Thymus (tissue), 11 donors: Measurements from ENCODE around the gene LAMP2. TPM values are rescaled to one million over a fixed set of nuclear protein-coding genes. Genes with fewer than 3 reads are reported as not detected.

ENCODE experiments used
- DNase-seq, 9 donors: peaks; one replicate each; pipeline ENCODE4 v3.0.0-alpha.2; 2013; ENCODE audit warnings: low spot score in 9 of 9, low read depth in 6 of 9, missing footprints in 1 of 9
- H3K27ac ChIP-seq, 2 donors: one replicate each; pipeline ENCODE4 v1.5.1; 2013; ENCODE audit warnings: control low read depth in 1 of 2, low read depth in 1 of 2, low read length in 1 of 2, mild to moderate bottlenecking in 1 of 2, moderate library complexity in 1 of 2
- H3K27me3 ChIP-seq, 2 donors: one replicate each; pipeline ENCODE4 v1.5.1; 2013; ENCODE audit warnings: low read length in 1 of 2; ENCODE audit not compliant: control insufficient read depth in 2 of 2, insufficient read depth in 1 of 2
- H3K36me3 ChIP-seq, 2 donors: one replicate each; pipeline ENCODE4 v1.5.1; 2013; ENCODE audit warnings: low read length in 1 of 2, mild to moderate bottlenecking in 1 of 2, moderate library complexity in 1 of 2; ENCODE audit not compliant: control insufficient read depth in 2 of 2, insufficient read depth in 2 of 2
- H3K4me1 ChIP-seq, 2 donors: one replicate each; pipeline ENCODE4 v1.5.1; 2013; ENCODE audit warnings: low read length in 2 of 2; ENCODE audit not compliant: control insufficient read depth in 2 of 2, insufficient read depth in 2 of 2
- H3K4me3 ChIP-seq, 2 donors: one replicate each; pipeline ENCODE4 v1.5.1; 2013; ENCODE audit warnings: low read length in 2 of 2, control low read depth in 1 of 2, mild to moderate bottlenecking in 1 of 2
- H3K9me3 ChIP-seq, 2 donors: one replicate each; pipeline ENCODE4 v1.5.1; 2013; ENCODE audit warnings: low read length in 1 of 2, mild to moderate bottlenecking in 1 of 2; ENCODE audit not compliant: control insufficient read depth in 2 of 2, insufficient read depth in 1 of 2
- WGBS: extraction: QIAGEN DNeasy Blood & Tissue Kit; methylation state at CpG from one replicate; pipeline ENCODE4 v1.1.7; 2013; 5-methylcytosine and 5-hydroxymethylcytosine counted together
- polyA plus RNA-seq: library from polyadenylated mRNA; stranded (reverse); fragments of 200-250 nt; gene quantifications from one replicate; pipeline ENCODE4 v1.2.3, GENCODE V29; 2013
- total RNA-seq: library from RNA; stranded (reverse); fragments of 120-200 nt; gene quantifications from one replicate; pipeline ENCODE4 v1.2.4, GENCODE V29; 2013
- donor health status: healthy.

LAMP2 gene
- total and polyA plus RNA-seq, 2 donors, result 59.9 to 77.8 TPM

DNA sequence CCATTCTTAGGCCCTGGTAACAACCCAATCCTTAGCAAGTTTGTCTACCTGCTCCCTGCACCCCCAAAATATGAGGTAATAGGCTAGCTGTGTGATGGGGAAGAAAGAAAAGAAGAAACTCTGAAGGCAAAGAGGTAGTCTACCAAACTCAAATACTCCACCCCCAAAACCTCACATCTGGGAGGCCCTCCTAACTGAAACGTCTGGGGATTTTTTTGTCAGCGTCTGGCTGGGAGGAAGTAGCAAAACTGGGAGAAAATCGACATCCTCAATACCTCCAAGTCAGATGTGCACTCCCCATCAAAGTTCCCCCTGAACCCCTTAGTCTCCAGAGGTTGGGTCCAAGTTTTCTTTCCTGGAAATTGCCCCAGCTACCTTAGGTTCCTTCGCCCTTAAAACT, 1.0 kb downstream of the LAMP2 start:
- H3K27me3 ChIP-seq, result no peaks in the 10 kb centered on the region
- no peaks in the 10 kb centered on the region for H3K36me3 ChIP-seq
- H3K9me3 ChIP-seq, result no peaks in the 10 kb centered on the region
- H3K4me1 ChIP-seq, result peaks cover 0 to 7% of the 10 kb centered on the region in 2 donors
- DNase-seq, result peak in 1 of 9 donors; percentile 41
- WGBS, result 1% methylated on average over 4 of the region's 4 CpGs
- peak overlapping the region; percentile 86 for H3K27ac ChIP-seq
- H3K4me3 ChIP-seq, result peak overlapping the region; percentile 77 to 91

DNA sequence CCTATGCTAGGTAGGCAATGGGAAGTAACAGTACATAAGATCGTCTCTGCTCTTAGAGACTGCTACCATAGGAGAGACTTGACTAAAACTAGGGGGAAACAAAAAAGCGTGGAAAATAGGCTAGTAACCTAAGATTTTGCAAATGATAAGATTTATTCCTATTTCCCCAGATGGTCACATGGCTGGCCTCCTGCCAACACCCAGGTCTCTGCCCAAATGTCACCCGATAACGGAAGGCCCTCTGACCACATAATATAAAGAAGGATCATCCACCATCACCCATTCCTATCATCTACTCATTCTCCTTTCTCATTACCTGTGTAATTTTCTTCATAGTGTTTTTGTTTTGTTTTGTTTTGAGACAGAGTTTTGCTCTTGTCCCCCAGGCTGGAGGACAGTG, 4.7 kb downstream of the LAMP2 start:
- no peaks in the 10 kb centered on the region for H3K36me3 ChIP-seq
- H3K27ac ChIP-seq, result no peak overlapping the region
- no peaks in the 10 kb centered on the region for H3K9me3 ChIP-seq
- no peak for DNase-seq
- no peak overlapping the region for H3K4me3 ChIP-seq
- no peaks in the 10 kb centered on the region for H3K27me3 ChIP-seq
- H3K4me1 ChIP-seq, result peaks cover under 1 to 12% of the 10 kb centered on the region in 2 donors
- 47% methylated on average over 4 of the region's 4 CpGs for WGBS

DNA sequence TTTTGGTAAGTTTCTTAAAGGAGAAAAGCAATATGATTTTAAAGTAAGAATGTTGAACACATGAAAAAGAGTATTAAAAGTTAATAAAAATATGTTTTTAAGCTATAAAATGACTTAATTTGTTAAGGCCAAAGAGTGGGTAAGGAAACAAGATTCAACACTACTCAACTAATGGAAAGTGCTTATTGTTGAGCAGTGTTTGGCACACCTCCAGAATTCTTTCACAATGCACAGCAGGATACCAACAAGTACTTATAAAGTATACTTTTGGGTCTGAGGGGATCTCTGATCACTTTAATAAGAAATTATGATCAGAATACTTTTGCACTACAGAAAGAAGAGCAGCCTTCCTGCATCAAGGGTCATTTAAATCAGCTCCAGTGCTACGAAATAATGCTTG, 5.9 kb downstream of the LAMP2 start:
- Histone ChIP-seq H3K9me3 (no peaks in the 10 kb centered on the region), H3K4me1 (peaks cover 5 to 20% of the 10 kb centered on the region in 2 donors), H3K27ac (no peak overlapping the region), H3K4me3 (no peak overlapping the region), H3K27me3 (no peaks in the 10 kb centered on the region), H3K36me3 (no peaks in the 10 kb centered on the region)
- DNase-seq, result no peak
- WGBS, result 85% methylated on average over 1 of the region's 1 CpG

DNA sequence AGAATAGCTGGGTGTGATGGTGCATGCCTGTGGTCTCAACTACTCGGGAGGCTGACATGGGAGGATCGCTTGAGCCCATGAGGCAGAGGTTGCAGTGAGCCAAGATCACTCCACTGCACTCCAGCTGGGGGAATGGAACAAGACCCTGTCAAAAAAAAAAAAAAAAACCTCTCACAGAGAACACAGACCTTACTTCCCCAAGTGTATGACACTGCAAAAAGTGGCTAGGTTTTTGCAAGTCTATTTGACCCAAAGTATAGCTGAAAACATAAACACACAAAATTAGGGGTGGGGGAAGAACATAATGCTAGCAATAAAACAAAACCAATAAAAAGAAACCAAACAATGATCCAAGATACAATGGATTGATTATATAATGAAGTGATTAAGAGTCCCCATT, 6.7 kb downstream of the LAMP2 start:
- peaks cover 7 to 24% of the 10 kb centered on the region in 2 donors for H3K4me1 ChIP-seq
- H3K27me3 ChIP-seq, result no peaks in the 10 kb centered on the region
- 18% methylated on average over 2 of the region's 2 CpGs for WGBS
- no peaks in the 10 kb centered on the region for H3K9me3 ChIP-seq
- no peak for DNase-seq
- H3K4me3 ChIP-seq, result no peak overlapping the region
- H3K36me3 ChIP-seq, result no peaks in the 10 kb centered on the region
- H3K27ac ChIP-seq, result no peak overlapping the region

GRCh38 chrX:120459309-120459708, 9.8 kb downstream of the LAMP2 start:
- no peaks in the 10 kb centered on the region for H3K27me3 ChIP-seq
- peak overlapping the region in 1 of 2 donors; percentile 85 for H3K27ac ChIP-seq
- no peak for DNase-seq
- H3K4me1 ChIP-seq, result peaks cover 7 to 29% of the 10 kb centered on the region in 2 donors
- no peak overlapping the region for H3K4me3 ChIP-seq
- no peaks in the 10 kb centered on the region for H3K36me3 ChIP-seq
- no peaks in the 10 kb centered on the region for H3K9me3 ChIP-seq

GRCh38 chrX:120457766-120458180, 11.3 kb downstream of the LAMP2 start:
- 4% methylated on average over 2 of the region's 2 CpGs for WGBS
- Histone ChIP-seq H3K9me3 (no peaks in the 10 kb centered on the region), H3K4me3 (peak overlapping the region in 1 of 2 donors; percentile 11), H3K27me3 (no peaks in the 10 kb centered on the region), H3K4me1 (peaks cover 7 to 30% of the 10 kb centered on the region in 2 donors), H3K27ac (peak overlapping the region in 1 of 2 donors; percentile 85), H3K36me3 (no peaks in the 10 kb centered on the region)
- DNase-seq, result peak in 3 of 9 donors; percentile 31 to 60 (median 35)

- Histone ChIP-seq H3K4me1 (peaks cover 7 to 28% of the 10 kb centered on the region in 2 donors), H3K4me3 (peak overlapping the region in 1 of 2 donors; percentile 11), H3K36me3 (peaks cover 0 to 2% of the 10 kb centered on the region in 2 donors), H3K27me3 (no peaks in the 10 kb centered on the region), H3K9me3 (no peaks in the 10 kb centered on the region), H3K27ac (peak overlapping the region in 1 of 2 donors; percentile 85)
- 3% methylated on average over 4 of the region's 4 CpGs for WGBS
- peak in 5 of 9 donors; percentile 39 to 78 (median 46) for DNase-seq
These were observed 12.1 kb downstream of the LAMP2 start for GRCh38 chrX:120456973-120457372.

DNA sequence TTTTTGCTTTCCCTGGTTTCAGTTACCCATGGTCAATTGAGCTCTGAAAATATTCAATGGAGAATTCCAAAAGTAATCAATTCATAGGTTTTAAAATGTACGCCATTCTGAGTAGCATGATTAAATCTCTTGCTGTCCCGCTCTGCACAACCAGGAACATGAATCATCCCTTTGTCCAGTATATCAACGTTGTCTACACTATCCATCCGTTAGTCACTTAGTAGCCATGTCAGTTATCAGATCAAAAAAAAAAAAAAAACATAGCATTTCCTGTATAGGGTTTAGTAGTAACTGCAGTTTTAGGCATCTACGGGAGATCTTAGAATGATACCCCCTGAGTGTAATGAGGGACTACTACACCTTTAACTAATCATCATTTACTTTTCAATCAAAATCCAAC, 15.1 kb downstream of the LAMP2 start:
- Histone ChIP-seq H3K27ac (no peak overlapping the region), H3K4me1 (peaks cover 2 to 21% of the 10 kb centered on the region in 2 donors), H3K27me3 (no peaks in the 10 kb centered on the region), H3K9me3 (no peaks in the 10 kb centered on the region), H3K36me3 (peaks cover 0 to 3% of the 10 kb centered on the region in 2 donors), H3K4me3 (no peak overlapping the region)
- DNase-seq, result no peak
- WGBS, result 44% methylated on average over 5 of the region's 5 CpGs

- Histone ChIP-seq H3K27ac (no peak overlapping the region), H3K4me3 (no peak overlapping the region), H3K27me3 (no peaks in the 10 kb centered on the region), H3K36me3 (peaks cover 0 to 11% of the 10 kb centered on the region in 2 donors), H3K4me1 (peaks cover 0 to 13% of the 10 kb centered on the region in 2 donors), H3K9me3 (no peaks in the 10 kb centered on the region)
- WGBS, result 31% methylated on average over 3 of the region's 3 CpGs
- peak in 2 of 9 donors; percentile 43 to 60 for DNase-seq
These were observed 17.0 kb downstream of the LAMP2 start for GRCh38 chrX:120452131-120452530.
